Amniotic stem cell (primary cell): ENCODE measurements around the gene S100A9.
"Not testable (repeated sequence)": the region's sequence is repeated elsewhere in the genome, so short reads cannot be mapped to it uniquely, and the experiment has no call there.

Experiments used
- DNase-seq: peaks from one replicate; lab custom pipeline; 2025; lab: John Stamatoyannopoulos, UW

Gene S100A9

GRCh38 chr1:153357853-153358690 lies at the start of gene S100A9:
S100A9 (plus strand) TSS chr1:153357854; CDS start chr1:153358284, 430 bp downstream.
- DNase-seq = no peak

GRCh38 chr1:153308540-153308939 lies 49.1 kb upstream of the S100A9 start:
- DNase-seq = no peak

GRCh38 chr1:153309441-153309840 lies 48.2 kb upstream of the S100A9 start:
- no peak for DNase-seq

- DNase-seq = no peak
These were observed 47.1 kb upstream of the S100A9 start for GRCh38 chr1:153310526-153310925.

- DNase-seq = no peak
These were observed 45.0 kb upstream of the S100A9 start, which contains the start of gene PGLYRP3 for GRCh38 chr1:153312570-153313186. PGLYRP3 (minus strand) TSS chr1:153312952; CDS start chr1:153310665, 2,287 bp downstream.

- no peak for DNase-seq
These were observed 44.4 kb upstream of the S100A9 start for GRCh38 chr1:153313288-153313687.

- not testable (repeated sequence) for DNase-seq
These were observed 43.3 kb upstream of the S100A9 start for GRCh38 chr1:153314388-153314787.

GRCh38 chr1:153316013-153316412 lies 41.6 kb upstream of the S100A9 start:
- not testable (repeated sequence) for DNase-seq

- DNase-seq = not testable (repeated sequence)
These were observed 39.5 kb upstream of the S100A9 start for GRCh38 chr1:153318145-153318544.

GRCh38 chr1:153322568-153322967 lies 35.1 kb upstream of the S100A9 start:
- no peak for DNase-seq

- no peak for DNase-seq
These were observed 32.7 kb upstream of the S100A9 start for GRCh38 chr1:153324912-153325311.

- DNase-seq = no peak
These were observed 23.8 kb upstream of the S100A9 start for GRCh38 chr1:153333902-153334301.

- DNase-seq = no peak
These were observed 21.0 kb upstream of the S100A9 start for GRCh38 chr1:153336650-153337049.

GRCh38 chr1:153337980-153338853 lies 19.4 kb upstream of the S100A9 start:
- DNase-seq = no peak

GRCh38 chr1:153339802-153340201 lies 17.9 kb upstream of the S100A9 start:
- DNase-seq = no peak

- DNase-seq = no peak
These were observed 17.3 kb upstream of the S100A9 start for GRCh38 chr1:153340356-153340755.

- DNase-seq = no peak
These were observed 16.2 kb upstream of the S100A9 start for GRCh38 chr1:153341431-153341934.

- no peak for DNase-seq
These were observed 15.5 kb upstream of the S100A9 start for GRCh38 chr1:153342178-153342577.

GRCh38 chr1:153343040-153343681 lies 14.5 kb upstream of the S100A9 start:
- DNase-seq = no peak

- no peak for DNase-seq
These were observed 13.6 kb upstream of the S100A9 start for GRCh38 chr1:153343811-153344717.

- no peak for DNase-seq
These were observed 13.0 kb upstream of the S100A9 start for GRCh38 chr1:153344718-153345025.
